ENCODE measurements around the gene KRT14. TPM values are rescaled to one million over a fixed set of nuclear protein-coding genes. Genes with fewer than 3 reads are reported as not detected.

The KRT14 gene
- total RNA-seq, 2 donors from 2014 or later, result not detected

DNA sequence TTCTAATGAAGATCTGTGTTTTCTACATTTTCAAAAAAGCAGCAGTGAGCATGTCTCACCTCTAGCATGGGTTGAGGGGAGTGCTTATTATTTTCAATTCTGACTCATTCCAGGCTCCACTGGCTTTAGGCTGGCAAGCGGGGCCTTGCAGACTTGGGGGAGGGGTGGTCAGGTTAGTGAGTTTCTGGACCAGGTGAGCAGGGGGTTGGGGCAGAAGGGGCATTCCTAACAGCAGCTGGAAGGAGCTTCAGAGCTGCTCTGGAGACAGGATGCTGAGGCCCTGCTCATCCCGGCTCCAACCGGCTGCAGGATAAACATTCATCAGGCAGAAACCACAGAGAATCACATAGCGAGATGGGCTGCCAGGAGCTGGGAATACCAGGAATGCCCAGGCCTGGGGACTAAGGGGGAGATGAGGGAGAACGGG lies 48.1 kb downstream of the KRT14 start:
- DNase-seq, result no peak
- no peak overlapping the region for H3K9ac ChIP-seq (ENCODE audit: low read depth in 2 of 2, low read length in 2 of 2)
- H3K27me3 ChIP-seq, result no peaks in the 10 kb centered on the region
- H3K27ac ChIP-seq, result no peak overlapping the region
- no peaks in the 10 kb centered on the region for H3K9me3 ChIP-seq
- peaks cover 4% of the 10 kb centered on the region for H3K4me1 ChIP-seq
- H3K36me3 ChIP-seq, result no peaks in the 10 kb centered on the region
- TF ChIP-seq, protein P1, sequence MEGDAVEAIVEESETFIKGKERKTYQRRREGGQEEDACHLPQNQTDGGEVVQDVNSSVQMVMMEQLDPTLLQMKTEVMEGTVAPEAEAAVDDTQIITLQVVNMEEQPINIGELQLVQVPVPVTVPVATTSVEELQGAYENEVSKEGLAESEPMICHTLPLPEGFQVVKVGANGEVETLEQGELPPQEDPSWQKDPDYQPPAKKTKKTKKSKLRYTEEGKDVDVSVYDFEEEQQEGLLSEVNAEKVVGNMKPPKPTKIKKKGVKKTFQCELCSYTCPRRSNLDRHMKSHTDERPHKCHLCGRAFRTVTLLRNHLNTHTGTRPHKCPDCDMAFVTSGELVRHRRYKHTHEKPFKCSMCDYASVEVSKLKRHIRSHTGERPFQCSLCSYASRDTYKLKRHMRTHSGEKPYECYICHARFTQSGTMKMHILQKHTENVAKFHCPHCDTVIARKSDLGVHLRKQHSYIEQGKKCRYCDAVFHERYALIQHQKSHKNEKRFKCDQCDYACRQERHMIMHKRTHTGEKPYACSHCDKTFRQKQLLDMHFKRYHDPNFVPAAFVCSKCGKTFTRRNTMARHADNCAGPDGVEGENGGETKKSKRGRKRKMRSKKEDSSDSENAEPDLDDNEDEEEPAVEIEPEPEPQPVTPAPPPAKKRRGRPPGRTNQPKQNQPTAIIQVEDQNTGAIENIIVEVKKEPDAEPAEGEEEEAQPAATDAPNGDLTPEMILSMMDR (IDR thresholded peaks at IDR 0.05), result no peak
- intact Hi-C loops (cut with DNase I), result no loop called here
- no peak overlapping the region for H3K4me3 ChIP-seq

DNA sequence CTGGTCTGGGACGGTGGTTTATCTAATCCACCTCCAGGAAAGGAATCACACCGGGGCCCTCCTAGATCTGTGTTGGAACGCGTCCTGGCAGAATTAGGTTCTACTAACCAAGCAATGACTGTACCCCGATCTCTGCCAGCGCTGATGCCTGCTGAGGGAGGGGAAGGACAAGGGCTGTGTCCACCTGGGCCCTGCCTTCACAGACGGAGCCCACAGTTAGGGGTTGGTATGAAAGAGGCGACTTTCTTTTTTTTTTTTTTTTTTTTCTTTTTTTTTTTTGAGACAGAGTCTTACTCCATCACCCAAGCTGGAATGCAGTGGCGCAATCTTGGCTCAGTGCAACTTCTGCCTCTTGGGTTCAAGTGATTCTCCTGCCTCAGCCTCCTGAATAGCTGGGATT lies 48.7 kb downstream of the KRT14 start:
- Histone ChIP-seq H3K27me3 (no peaks in the 10 kb centered on the region), H3K9me3 (no peaks in the 10 kb centered on the region)

DNA sequence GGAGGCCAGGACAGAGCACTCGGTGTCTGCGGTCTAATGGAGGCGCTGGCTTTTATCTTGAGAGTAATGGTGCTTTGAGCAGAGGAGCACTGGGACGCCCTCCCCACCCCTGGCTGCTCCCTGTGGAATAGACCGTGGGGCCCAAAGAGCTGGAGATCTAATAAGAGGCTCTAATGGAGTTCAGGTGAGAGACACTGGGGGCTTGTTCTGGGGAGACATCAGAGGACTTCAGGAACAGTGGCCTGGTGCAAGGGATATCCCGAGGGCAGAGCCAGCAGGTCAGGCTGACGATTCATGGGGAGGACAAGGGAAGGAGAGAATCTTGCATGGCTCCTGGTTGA lies 49.1 kb downstream of the KRT14 start:
- Histone ChIP-seq H3K4me1 (peaks cover 4% of the 10 kb centered on the region), H3K9ac (ENCODE audit: low read depth in 2 of 2, low read length in 2 of 2) (no peak overlapping the region), H3K27me3 (no peaks in the 10 kb centered on the region), H3K4me3 (no peak overlapping the region), H3K9me3 (no peaks in the 10 kb centered on the region), H3K36me3 (no peaks in the 10 kb centered on the region), H3K27ac (no peak overlapping the region)
- TF ChIP-seq, protein P1 (IDR thresholded peaks at IDR 0.05), result no peak
- intact Hi-C loops (cut with DNase I), result no loop called here
- no peak for DNase-seq

More for the DNA sequence above, 48.7 kb downstream of the KRT14 start:
- intact Hi-C loops (cut with DNase I), result no loop called here
- H3K36me3 ChIP-seq, result no peaks in the 10 kb centered on the region
- no peak for DNase-seq
- H3K4me1 ChIP-seq, result peaks cover 4% of the 10 kb centered on the region
- H3K9ac ChIP-seq (ENCODE audit: low read depth in 2 of 2, low read length in 2 of 2), result no peak overlapping the region
- TF ChIP-seq, protein P1 (IDR thresholded peaks at IDR 0.05), result no peak
- H3K4me3 ChIP-seq, result no peak overlapping the region
- no peak overlapping the region for H3K27ac ChIP-seq

DNA sequence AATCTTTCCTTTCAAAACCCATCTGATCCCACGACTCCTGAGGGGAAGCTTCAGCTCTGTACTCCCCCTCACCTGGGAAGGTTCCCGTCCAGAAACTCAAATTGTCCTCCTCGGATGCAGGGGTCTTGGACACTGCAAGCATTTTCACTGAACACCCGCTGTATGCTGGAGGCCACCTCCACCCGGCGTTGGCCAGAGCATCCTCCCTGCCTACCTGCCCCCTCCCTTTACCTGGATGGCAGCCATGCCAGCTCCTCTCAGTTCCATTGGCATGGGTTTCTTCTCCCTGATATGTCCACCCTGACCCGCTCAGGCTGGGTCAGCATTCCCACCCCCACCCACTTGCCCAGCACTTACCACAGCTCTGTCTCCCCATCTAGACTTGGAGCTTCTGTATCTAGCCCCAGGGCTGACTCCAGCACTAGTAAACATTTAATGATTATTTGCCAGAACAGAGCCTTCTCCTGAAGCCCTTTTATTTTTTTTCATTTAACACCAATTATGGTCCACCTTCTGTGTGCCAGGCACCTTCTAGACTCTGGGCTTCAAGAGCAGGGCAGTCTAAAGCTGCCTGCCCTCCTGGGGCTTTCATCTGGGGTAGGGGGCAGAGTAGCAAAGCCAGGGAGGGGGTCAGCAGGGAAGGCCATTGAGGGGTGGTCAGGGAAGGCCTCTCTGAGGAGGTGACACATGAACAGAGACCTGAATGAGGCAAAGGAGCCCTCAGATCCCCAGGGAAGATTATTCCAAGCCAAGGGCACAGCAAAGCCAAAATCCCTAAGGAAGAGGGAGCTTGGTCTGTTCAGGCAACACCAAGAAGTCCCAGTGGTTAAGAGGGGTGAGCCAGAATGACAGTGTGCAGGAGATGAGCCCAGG lies 49.7 kb downstream of the KRT14 start:
- TF ChIP-seq, protein P1 (IDR thresholded peaks at IDR 0.05), result no peak
- Histone ChIP-seq H3K9ac (ENCODE audit: low read depth in 2 of 2, low read length in 2 of 2) (no peak overlapping the region), H3K9me3 (no peaks in the 10 kb centered on the region), H3K27me3 (no peaks in the 10 kb centered on the region), H3K27ac (no peak overlapping the region), H3K4me1 (peaks cover 4% of the 10 kb centered on the region), H3K4me3 (no peak overlapping the region), H3K36me3 (no peaks in the 10 kb centered on the region)
- intact Hi-C loops (cut with DNase I), result no loop called here
- no peak for DNase-seq

DNA sequence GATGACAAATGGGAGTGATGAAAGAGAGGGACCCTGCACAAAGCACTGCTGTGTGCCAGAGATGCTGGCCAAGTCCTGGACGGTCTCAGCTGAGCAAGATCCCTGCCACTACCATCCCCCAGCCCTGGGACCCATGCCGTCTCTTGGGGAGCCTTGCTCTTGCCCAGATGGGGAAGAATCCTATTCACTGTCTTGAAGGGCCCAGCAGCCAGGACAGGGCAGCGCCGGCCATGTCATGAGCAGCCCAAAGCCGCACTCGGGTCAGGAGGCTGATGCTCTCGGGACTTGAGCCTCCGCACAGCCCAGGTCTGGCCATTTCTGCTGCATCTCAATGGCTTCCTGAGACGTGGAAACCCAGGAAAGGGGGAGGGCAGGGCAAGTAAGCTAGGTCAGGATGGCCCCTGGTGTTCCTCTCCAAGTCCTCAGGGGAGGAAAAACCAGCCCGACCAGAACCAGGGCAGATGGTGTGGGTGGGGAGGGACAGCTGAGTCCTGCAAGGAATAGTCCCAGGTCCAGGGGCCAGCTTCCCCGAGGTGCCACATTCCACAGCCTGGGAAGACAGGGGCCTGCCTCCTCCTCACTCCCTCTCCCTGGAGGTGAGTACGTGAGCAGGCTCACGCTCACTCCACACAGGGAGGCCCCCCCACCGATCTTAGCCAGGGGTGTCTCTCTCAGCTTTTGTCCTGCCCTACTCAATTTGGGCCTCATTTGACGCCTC lies 50.8 kb downstream of the KRT14 start:
- Histone ChIP-seq H3K36me3 (no peaks in the 10 kb centered on the region), H3K4me1 (peaks cover 4% of the 10 kb centered on the region), H3K9ac (ENCODE audit: low read depth in 2 of 2, low read length in 2 of 2) (no peak overlapping the region), H3K27ac (no peak overlapping the region), H3K27me3 (no peaks in the 10 kb centered on the region), H3K9me3 (no peaks in the 10 kb centered on the region), H3K4me3 (no peak overlapping the region)
- DNase-seq, result peak; percentile 69
- intact Hi-C loops (cut with DNase I), result no loop called here
- TF ChIP-seq, protein P1 (IDR thresholded peaks at IDR 0.05), result no peak

All from colonic mucosa (tissue), 4 donors.